Endothelial cell of umbilical vein (primary cell): Measurements from ENCODE around the gene TEX12. TPM values are rescaled to one million over a fixed set of nuclear protein-coding genes. Genes with fewer than 3 reads are reported as not detected.

ENCODE experiments used
- BruUV-seq: library from RNA; stranded (reverse); fragments of 400-500 nt; replicated peaks from 2 replicates; lab custom pipeline; 2021; lab: Mats Ljungman, UMichigan
- CTCF ChIA-PET: fragments of 300-600, 350-600 bp; sonication (Branson Sonifier 250); formaldehyde crosslinking; loops from one replicate; lab custom pipeline; 2021; ENCODE audit warnings: antibody characterized with exemption, inconsistent platforms; lab: Charles Lee
- POLR2A ChIA-PET: fragments of 300-600, 350-600 bp; sonication (Branson Sonifier 250); formaldehyde crosslinking; loops from one replicate; lab custom pipeline; 2021; ENCODE audit warnings: antibody characterized with exemption, inconsistent platforms; lab: Charles Lee
- DNase-seq: peaks from one replicate; pipeline ENCODE4 v3.0.0-alpha.2; 2011; ENCODE audit warnings: low read depth, low spot score
- FAIRE-seq: peaks from 2 replicates; lab custom pipeline; 2011; peaks lifted over from hg19 to GRCh38; lab: Jason Lieb, UNC
- H2AFZ ChIP-seq: 2 replicates; pipeline ENCODE4 v1.6.0; 2012; ENCODE audit warnings: low read depth, low read length, control low read depth, inconsistent platforms
- H3K27ac ChIP-seq: 2 replicates; pipeline ENCODE4 v1.5.1; 2011; ENCODE audit warnings: low read depth, mild to moderate bottlenecking, control low read depth, low read length, moderate library complexity; ENCODE audit not compliant: insufficient read depth
- H3K27me3 ChIP-seq, 2 experiments: 2 replicates each; pipeline versions ENCODE4 v1.6.0 to v1.6.1; 2011; ENCODE audit warnings: low read length in 2 of 2, mixed read lengths in 1 of 2; ENCODE audit not compliant: control insufficient read depth in 2 of 2, insufficient read depth in 2 of 2
- H3K36me3 ChIP-seq, 2 experiments: 2 replicates in 1 of 2; 3 replicates in 1 of 2; pipeline ENCODE4 v1.5.1; 2011; ENCODE audit warnings: low read length in 2 of 2, mild to moderate bottlenecking in 1 of 2, moderate library complexity in 1 of 2; ENCODE audit not compliant: control insufficient read depth in 2 of 2, insufficient read depth in 2 of 2; ENCODE audit errors: extremely low read depth in 1 of 2
- H3K4me1 ChIP-seq: 3 replicates; pipeline ENCODE4 v1.5.1; 2011; ENCODE audit warnings: mild to moderate bottlenecking, low read length; ENCODE audit not compliant: control insufficient read depth, insufficient read depth; ENCODE audit errors: extremely low read depth
- H3K4me2 ChIP-seq: 2 replicates; pipeline ENCODE4 v1.6.1; 2011; ENCODE audit warnings: low read length, control low read depth, mixed read lengths; ENCODE audit not compliant: insufficient read depth
- H3K4me3 ChIP-seq, 3 experiments: fragments of 200-600 bp in 1 of 3; sonication (generic), shearing (Covaris generic) in 1 of 3; replicated peaks in 1 of 3; 2 replicates each; pipeline ENCODE4 v1.5.1; 2011 to 2016; ENCODE audit warnings: control low read depth in 3 of 3, low read length in 3 of 3, mild to moderate bottlenecking in 2 of 3, inconsistent platforms in 1 of 3, low read depth in 1 of 3, moderate library complexity in 1 of 3; ENCODE audit not compliant: insufficient read depth in 1 of 3
- H3K79me2 ChIP-seq: 2 replicates; pipeline ENCODE4 v1.6.0; 2012; ENCODE audit warnings: low read length, inconsistent platforms; ENCODE audit not compliant: control insufficient read depth, insufficient read depth
- H3K9ac ChIP-seq: replicated peaks from 2 replicates; pipeline ENCODE3; 2011; ENCODE audit warnings: low read length, control low read depth; ENCODE audit not compliant: insufficient read depth; ENCODE audit errors: extremely low read depth
- H3K9me1 ChIP-seq: replicated peaks from 3 replicates; pipeline ENCODE4 v1.6.0; 2011; ENCODE audit warnings: mild to moderate bottlenecking, low read length; ENCODE audit not compliant: control insufficient read depth, insufficient read depth; ENCODE audit errors: extremely low read depth
- H3K9me3 ChIP-seq: replicated peaks from 2 replicates; pipeline ENCODE4 v1.5.1; 2012; ENCODE audit warnings: low read length, inconsistent platforms; ENCODE audit not compliant: control insufficient read depth, insufficient read depth
- H4K20me1 ChIP-seq: replicated peaks from 2 replicates; pipeline ENCODE3; 2011; ENCODE audit warnings: mild to moderate bottlenecking, low read length; ENCODE audit not compliant: control insufficient read depth, insufficient read depth; ENCODE audit errors: extremely low read depth
- EZH2 ChIP-seq: IDR thresholded peaks from 2 replicates; pipeline ENCODE4 v1.6.1; 2012; ENCODE audit warnings: borderline replicate concordance, low read depth, mild to moderate bottlenecking, moderate library complexity, low read length, inconsistent platforms; ENCODE audit not compliant: severe bottlenecking
- FOS ChIP-seq: IDR thresholded peaks from 2 replicates; pipeline ENCODE4 v1.6.1; 2011; ENCODE audit warnings: mild to moderate bottlenecking, low read length, moderate library complexity, borderline replicate concordance; ENCODE audit not compliant: insufficient read depth
- GATA2 ChIP-seq: IDR thresholded peaks from 2 replicates; pipeline ENCODE4 v1.7.0; 2011; ENCODE audit warnings: low read depth, mild to moderate bottlenecking, moderate library complexity, mixed read lengths, low read length; ENCODE audit not compliant: insufficient read length, insufficient read depth
- JUN ChIP-seq: IDR thresholded peaks from 2 replicates; pipeline ENCODE4 v1.6.1; 2011; ENCODE audit warnings: borderline replicate concordance, low read depth; ENCODE audit not compliant: insufficient read length, insufficient read depth
- MYC ChIP-seq: IDR thresholded peaks from one replicate; pipeline ENCODE4 v1.6.1; 2011; ENCODE audit warnings: mild to moderate bottlenecking, low read depth, low read length
- POLR2A ChIP-seq: IDR thresholded peaks from 2 replicates; pipeline ENCODE4 v1.6.1; 2012; ENCODE audit warnings: low read depth, mild to moderate bottlenecking, control low read depth, low read length
- POLR2AphosphoS5 ChIP-seq: IDR thresholded peaks from 2 replicates; pipeline ENCODE4 v1.6.1; 2012; ENCODE audit warnings: low read depth, mild to moderate bottlenecking, control low read depth, low read length, moderate library complexity; ENCODE audit not compliant: insufficient read depth
- dilution Hi-C: fragments of 300-500 bp; cut with MboI; formaldehyde crosslinking; loops from one replicate; pipeline ENCODE4 v1.15.0; 2019; ENCODE audit warnings: low sequenced_read_pairs; ENCODE audit not compliant: extremely low pct_ligation_motif_present
- intact Hi-C: fragments of 100-400 bp; cut with micrococcal nuclease; formaldehyde crosslinking; loops from one replicate; pipeline ENCODE4 v1.10.0; 2022
- polyA plus RNA-seq, 4 experiments: library from polyadenylated mRNA; depleted of rRNA in 3 of 4; stranded (reverse) in 3 of 4; unstranded in 1 of 4; fragments of >200 nt; gene quantifications; 2 replicates each; pipeline versions ENCODE4 v1.2.1 to v1.2.3, GENCODE V29; 2011 to 2012; ENCODE audit warnings: missing spikeins in 1 of 4
- total RNA-seq: library from RNA; stranded (reverse); gene quantifications from 2 replicates; pipeline ENCODE4 v1.2.3, GENCODE V29; 2021
- TF ChIP-seq, protein P1 (sequence below), 2 donors: IDR thresholded peaks; 1 replicate in 1 of 2; 2 replicates in 1 of 2; pipeline ENCODE4 v1.5.1; 2011; ENCODE audit warnings: low read length in 2 of 2, mild to moderate bottlenecking in 2 of 2, moderate library complexity in 2 of 2, control low read depth in 1 of 2, inconsistent platforms in 1 of 2, low read depth in 1 of 2; ENCODE audit not compliant: insufficient read depth in 1 of 2; ENCODE audit errors: extremely low read depth in 1 of 2
- TF ChIP-seq, protein P2 (sequence below): IDR thresholded peaks from 2 replicates; pipeline ENCODE4 v1.6.1; 2011; ENCODE audit not compliant: insufficient read depth, insufficient read length

Gene TEX12
- total and polyA plus RNA-seq, 2 donors (not counting 3 experiments of a cell fraction or from before 2014, with no cell fraction given) = 0.46 TPM; not detected in 1

DNA sequence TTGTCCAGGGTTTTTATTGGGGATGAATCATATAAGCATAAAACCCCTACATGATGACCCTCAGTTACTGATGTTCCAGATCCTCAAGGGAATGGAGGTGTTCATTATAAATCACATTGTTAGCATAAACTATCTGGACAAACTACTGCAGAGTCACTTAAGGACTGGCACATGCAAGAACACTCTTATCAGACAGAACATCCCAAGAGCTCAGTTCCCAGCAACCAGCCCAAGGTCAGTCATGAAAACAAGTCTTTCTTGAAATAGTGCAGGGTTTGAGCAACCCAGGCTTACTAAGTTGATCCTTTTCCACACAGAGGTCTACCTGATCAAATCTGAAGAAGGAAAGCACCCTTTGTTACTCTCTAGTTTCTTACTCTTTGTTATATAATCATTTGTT is 45.5 kb downstream of the TEX12 start:
- no TSS peak for BruUV-seq
- H3K9ac ChIP-seq = no peak overlapping the region
- no peaks in the 10 kb centered on the region for H3K9me1 ChIP-seq
- no peaks in the 10 kb centered on the region for H3K9me3 ChIP-seq
- POLR2A ChIA-PET = no interaction called here
- H3K4me2 ChIP-seq = no peak overlapping the region
- H3K36me3 ChIP-seq = no peaks in the 10 kb centered on the region
- H3K79me2 ChIP-seq = no peaks in the 10 kb centered on the region
- FAIRE-seq = no peak
- no peak overlapping the region for H3K4me3 ChIP-seq
- H3K27me3 ChIP-seq = no peaks in the 10 kb centered on the region
- H3K4me1 ChIP-seq = no peaks in the 10 kb centered on the region
- dilution Hi-C loops = no loop called here
- CTCF ChIA-PET = interaction anchor here (1.3 to 13.6 kb wide), 2 partner anchors 11 to 67 kb away, joined by 3 to 540 read pairs; no protein-coding TSS in a partner anchor
- DNase-seq = no peak
- H2AFZ ChIP-seq = no peak overlapping the region
- intact Hi-C loops = no loop called here
- TF ChIP-seq JUN = no peak
- TF ChIP-seq POLR2A = no peak
- no peak for TF ChIP-seq EZH2
- no peak for TF ChIP-seq POLR2AphosphoS5
- TF ChIP-seq, protein P1, sequence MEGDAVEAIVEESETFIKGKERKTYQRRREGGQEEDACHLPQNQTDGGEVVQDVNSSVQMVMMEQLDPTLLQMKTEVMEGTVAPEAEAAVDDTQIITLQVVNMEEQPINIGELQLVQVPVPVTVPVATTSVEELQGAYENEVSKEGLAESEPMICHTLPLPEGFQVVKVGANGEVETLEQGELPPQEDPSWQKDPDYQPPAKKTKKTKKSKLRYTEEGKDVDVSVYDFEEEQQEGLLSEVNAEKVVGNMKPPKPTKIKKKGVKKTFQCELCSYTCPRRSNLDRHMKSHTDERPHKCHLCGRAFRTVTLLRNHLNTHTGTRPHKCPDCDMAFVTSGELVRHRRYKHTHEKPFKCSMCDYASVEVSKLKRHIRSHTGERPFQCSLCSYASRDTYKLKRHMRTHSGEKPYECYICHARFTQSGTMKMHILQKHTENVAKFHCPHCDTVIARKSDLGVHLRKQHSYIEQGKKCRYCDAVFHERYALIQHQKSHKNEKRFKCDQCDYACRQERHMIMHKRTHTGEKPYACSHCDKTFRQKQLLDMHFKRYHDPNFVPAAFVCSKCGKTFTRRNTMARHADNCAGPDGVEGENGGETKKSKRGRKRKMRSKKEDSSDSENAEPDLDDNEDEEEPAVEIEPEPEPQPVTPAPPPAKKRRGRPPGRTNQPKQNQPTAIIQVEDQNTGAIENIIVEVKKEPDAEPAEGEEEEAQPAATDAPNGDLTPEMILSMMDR (IDR thresholded peaks at IDR 0.05; ENCODE audit: extremely low read depth in 1 of 2, insufficient read depth in 1 of 2, low read depth in 1 of 2, low read length in 2 of 2) = no peak
- no peak for TF ChIP-seq MYC
- no peak for TF ChIP-seq GATA2
- TF ChIP-seq, protein P2, sequence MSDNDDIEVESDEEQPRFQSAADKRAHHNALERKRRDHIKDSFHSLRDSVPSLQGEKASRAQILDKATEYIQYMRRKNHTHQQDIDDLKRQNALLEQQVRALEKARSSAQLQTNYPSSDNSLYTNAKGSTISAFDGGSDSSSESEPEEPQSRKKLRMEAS = no peak
- TF ChIP-seq FOS = no peak
- no peak overlapping the region for H3K27ac ChIP-seq
- H4K20me1 ChIP-seq = no peaks in the 10 kb centered on the region
